ENCODE measurements around the gene CPXM2. TPM values are rescaled to one million over a fixed set of nuclear protein-coding genes. Genes with fewer than 3 reads are reported as not detected.

CPXM2 gene
- total RNA-seq, 1 donor from 2014 or later, result 9.7 TPM

- Histone ChIP-seq H3K9me3 (no peaks in the 10 kb centered on the region), H3K27me3 (no peaks in the 10 kb centered on the region), H3K4me1 (no peaks in the 10 kb centered on the region), H3K27ac (no peak overlapping the region), H3K4me3 (no peak overlapping the region), H3K36me3 (no peaks in the 10 kb centered on the region)
- intact Hi-C loops (cut with DNase I), result no loop called here
- ATAC-seq (no peak), DNase-seq (no peak)
- TF ChIP-seq CTCF (IDR thresholded peaks at IDR 0.05), result no peak
Measured at GRCh38 chr10:123720536-123720935, 171.1 kb downstream of the CPXM2 start.

GRCh38 chr10:123718544-123719060 lies 173.0 kb downstream of the CPXM2 start:
- Histone ChIP-seq H3K27ac (no peak overlapping the region), H3K4me3 (no peak overlapping the region), H3K36me3 (no peaks in the 10 kb centered on the region), H3K4me1 (no peaks in the 10 kb centered on the region), H3K27me3 (no peaks in the 10 kb centered on the region), H3K9me3 (no peaks in the 10 kb centered on the region)
- no peak for ATAC-seq
- no peak for DNase-seq
- intact Hi-C loops (cut with DNase I), result no loop called here
- TF ChIP-seq CTCF (IDR thresholded peaks at IDR 0.05), result no peak

DNA sequence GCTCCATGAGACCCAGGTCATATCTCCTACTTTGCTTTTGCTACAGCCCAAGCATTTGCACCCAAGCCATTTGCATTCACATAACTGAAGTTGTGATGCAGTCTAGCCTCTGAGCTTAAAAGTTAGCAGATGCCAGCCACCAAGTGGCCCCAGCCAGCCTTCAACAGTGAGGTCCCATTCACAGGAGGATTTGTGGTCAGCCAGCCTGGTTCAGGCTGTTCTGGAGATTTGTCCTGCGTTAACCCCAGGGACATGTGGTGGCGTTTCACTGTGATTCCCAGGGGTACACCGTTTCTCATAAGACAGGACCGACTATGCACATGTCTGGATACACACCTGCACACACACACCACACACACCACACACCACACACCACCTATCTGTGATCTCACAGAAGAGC lies 174.3 kb downstream of the CPXM2 start:
- Histone ChIP-seq H3K27me3 (no peaks in the 10 kb centered on the region), H3K36me3 (no peaks in the 10 kb centered on the region), H3K27ac (no peak overlapping the region), H3K4me3 (no peak overlapping the region), H3K9me3 (no peaks in the 10 kb centered on the region), H3K4me1 (no peaks in the 10 kb centered on the region)
- no peak for TF ChIP-seq CTCF (IDR thresholded peaks at IDR 0.05)
- intact Hi-C loops (cut with DNase I), result no loop called here
- no peak for DNase-seq
- no peak for ATAC-seq

DNA sequence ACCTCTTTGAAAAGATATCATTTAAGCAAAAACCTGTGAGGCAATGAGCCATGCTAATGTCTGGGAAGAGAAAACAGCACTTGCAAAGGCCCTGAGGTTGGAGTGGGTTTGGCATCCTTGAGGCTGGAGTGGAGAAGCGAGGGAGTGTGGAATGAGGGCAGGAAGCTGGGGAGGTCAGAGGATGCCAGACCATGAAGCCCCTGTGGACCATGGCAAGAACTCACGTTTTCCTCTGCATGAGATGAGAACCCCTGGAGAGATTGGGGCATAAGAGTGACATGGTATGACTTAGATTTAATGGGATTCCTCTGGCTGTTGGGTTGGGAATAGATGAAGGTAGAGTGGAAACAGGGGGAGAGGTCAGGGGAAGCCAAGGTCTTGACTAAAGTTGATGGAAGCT lies 176.1 kb downstream of the CPXM2 start:
- ATAC-seq (no peak), DNase-seq (no peak)
- Histone ChIP-seq H3K4me1 (no peaks in the 10 kb centered on the region), H3K9me3 (no peaks in the 10 kb centered on the region), H3K36me3 (no peaks in the 10 kb centered on the region), H3K27ac (no peak overlapping the region), H3K27me3 (no peaks in the 10 kb centered on the region), H3K4me3 (no peak overlapping the region)
- intact Hi-C loops (cut with DNase I), result no loop called here
- no peak for TF ChIP-seq CTCF (IDR thresholded peaks at IDR 0.05)

DNA sequence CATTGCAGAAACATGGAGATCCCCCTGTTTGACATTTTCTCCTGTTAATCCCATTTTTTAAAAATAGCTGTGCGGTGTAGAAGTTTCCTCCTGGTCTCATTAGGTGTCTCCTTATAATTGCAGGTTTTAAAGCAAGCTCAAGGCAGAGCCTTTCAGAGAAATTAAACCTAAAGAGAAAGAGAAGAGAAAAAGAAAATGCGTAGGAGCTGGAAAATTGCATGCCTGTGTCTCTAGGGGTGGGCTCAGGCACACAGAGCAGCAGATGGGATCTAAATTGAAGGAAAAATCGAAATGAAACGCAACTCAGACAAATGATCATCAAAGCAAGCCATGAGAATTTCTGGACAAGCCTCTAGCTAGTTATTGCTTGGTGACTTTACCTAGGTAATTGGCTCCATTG lies 185.4 kb downstream of the CPXM2 start:
- H3K4me3 ChIP-seq, result no peak overlapping the region
- TF ChIP-seq CTCF (IDR thresholded peaks at IDR 0.05), result no peak
- no peaks in the 10 kb centered on the region for H3K9me3 ChIP-seq
- intact Hi-C loops (cut with DNase I), result no loop called here
- no peaks in the 10 kb centered on the region for H3K27me3 ChIP-seq
- no peak for DNase-seq
- ATAC-seq, result no peak
- no peak overlapping the region for H3K27ac ChIP-seq
- no peaks in the 10 kb centered on the region for H3K4me1 ChIP-seq
- no peaks in the 10 kb centered on the region for H3K36me3 ChIP-seq

GRCh38 chr10:123704812-123705211 lies 186.8 kb downstream of the CPXM2 start:
- no peak for TF ChIP-seq CTCF (IDR thresholded peaks at IDR 0.05)
- intact Hi-C loops (cut with DNase I), result no loop called here
- H3K36me3 ChIP-seq, result no peaks in the 10 kb centered on the region
- no peaks in the 10 kb centered on the region for H3K27me3 ChIP-seq
- no peaks in the 10 kb centered on the region for H3K9me3 ChIP-seq
- ATAC-seq (no peak), DNase-seq (no peak)
- H3K27ac ChIP-seq, result no peak overlapping the region
- H3K4me1 ChIP-seq, result no peaks in the 10 kb centered on the region
- H3K4me3 ChIP-seq, result no peak overlapping the region

Data from upper lobe of right lung (tissue), 1 donor.